HepG2 (cell line): ENCODE results near the gene RRM2. TPM values are rescaled to one million over a fixed set of nuclear protein-coding genes. Genes with fewer than 3 reads are reported as not detected.
A peak's percentile ranks its signal among the peaks of the same experiment; 100 is the strongest.

Experiments
- BCL6 ChIP-seq: IDR thresholded peaks from 2 replicates; pipeline ENCODE4 v1.6.1; 2016; ENCODE audit warnings: missing genetic modification reagents, missing compliant biosample characterization
- E2F1 ChIP-seq: sonication (generic); formaldehyde crosslinking; IDR thresholded peaks from 2 replicates; pipeline ENCODE4 v1.5.0; 2020; ENCODE audit warnings: missing genetic modification reagents
- E2F5 ChIP-seq: sonication (generic); formaldehyde crosslinking; conservative IDR thresholded peaks from 2 replicates; pipeline ENCODE4 v1.4.0; 2020; ENCODE audit warnings: missing genetic modification reagents
- FOXO1 ChIP-seq: sonication (generic); formaldehyde crosslinking; IDR thresholded peaks from 2 replicates; pipeline ENCODE4 v1.4.0; 2020; ENCODE audit warnings: missing genetic modification reagents
- KDM4B ChIP-seq: sonication (generic); formaldehyde crosslinking; IDR thresholded peaks from 2 replicates; pipeline ENCODE4 v1.4.0; 2020; ENCODE audit warnings: missing genetic modification reagents
- MAF1 ChIP-seq: sonication (generic); formaldehyde crosslinking; IDR thresholded peaks from 2 replicates; pipeline ENCODE4 v1.5.0; 2020; ENCODE audit warnings: missing genetic modification reagents, borderline replicate concordance
- MTF1 ChIP-seq: sonication (generic); formaldehyde crosslinking; IDR thresholded peaks from 2 replicates; pipeline ENCODE4 v1.5.0; 2020; ENCODE audit warnings: missing genetic modification reagents
- NR2F2 ChIP-seq: IDR thresholded peaks from 2 replicates; pipeline ENCODE4 v1.6.1; 2012; ENCODE audit warnings: low read depth, inconsistent platforms, borderline replicate concordance
- POGZ ChIP-seq: sonication (generic); formaldehyde crosslinking; IDR thresholded peaks from 2 replicates; pipeline ENCODE4 v1.4.0; 2020; ENCODE audit warnings: mild to moderate bottlenecking, missing genetic modification reagents
- RNF219 ChIP-seq: sonication (generic); formaldehyde crosslinking; IDR thresholded peaks from 2 replicates; pipeline ENCODE4 v1.5.0; 2020; ENCODE audit warnings: mild to moderate bottlenecking, missing genetic modification reagents
- SIN3B ChIP-seq: fragments of 150-350 bp; IDR thresholded peaks from 2 replicates; pipeline ENCODE4 v1.6.1; 2014; ENCODE audit warnings: low read length
- SMYD3 ChIP-seq: sonication (generic); formaldehyde crosslinking; IDR thresholded peaks from 2 replicates; pipeline ENCODE4 v1.8.1; 2023; ENCODE audit warnings: mild to moderate bottlenecking, missing genetic modification reagents
- TAF15 ChIP-seq: fragments of 200-400 bp; formaldehyde crosslinking; IDR thresholded peaks from one replicate; pipeline ENCODE4 v1.6.1; 2018; ENCODE audit warnings: mild to moderate bottlenecking, low read depth, low read length; ENCODE audit not compliant: poor library complexity, severe bottlenecking
- ZFP36 ChIP-seq: fragments of 150-350 bp; IDR thresholded peaks from 2 replicates; pipeline ENCODE4 v1.6.1; 2018; ENCODE audit warnings: borderline replicate concordance, low read length, low read depth; ENCODE audit not compliant: partially characterized antibody
- ZFP62 ChIP-seq: sonication (generic); formaldehyde crosslinking; IDR thresholded peaks from 2 replicates; pipeline ENCODE4 v1.4.0; 2020; ENCODE audit warnings: missing genetic modification reagents
- ZNF10 ChIP-seq: sonication (generic); formaldehyde crosslinking; IDR thresholded peaks from 2 replicates; pipeline ENCODE4 v1.4.0; 2020; ENCODE audit warnings: mild to moderate bottlenecking, low read depth, missing genetic modification reagents, borderline replicate concordance
- ZNF335 ChIP-seq: sonication (generic); formaldehyde crosslinking; IDR thresholded peaks from 2 replicates; pipeline ENCODE4 v1.4.0; 2020; ENCODE audit warnings: missing genetic modification reagents
- ZNF484 ChIP-seq: sonication (generic); formaldehyde crosslinking; IDR thresholded peaks from 2 replicates; pipeline ENCODE4 v1.5.1; 2020; ENCODE audit warnings: mild to moderate bottlenecking, low read depth, missing genetic modification reagents, borderline replicate concordance
- ZNF570 ChIP-seq: sonication (generic); formaldehyde crosslinking; IDR thresholded peaks from 2 replicates; pipeline ENCODE4 v1.4.0; 2020; ENCODE audit warnings: mild to moderate bottlenecking, missing genetic modification reagents, borderline replicate concordance
- ZNF800 ChIP-seq: sonication (generic); formaldehyde crosslinking; IDR thresholded peaks from 2 replicates; pipeline ENCODE4 v1.4.0; 2020; ENCODE audit warnings: missing genetic modification reagents
- polyA plus RNA-seq, 8 experiments: library from polyadenylated mRNA; depleted of rRNA in 3 of 8; stranded (reverse) in 7 of 8; unstranded in 1 of 8; fragments of >200 nt; fragmentation: Illumina TruSeq in 4 of 8; extraction: Trizol in 4 of 8; gene quantifications; 2 replicates each; pipeline versions ENCODE4 v1.2.1 to v1.2.3, GENCODE V29; 2011 to 2016; ENCODE audit warnings: low read depth in 4 of 8, missing spikeins in 1 of 8, mixed read lengths in 1 of 8; ENCODE audit not compliant: insufficient read depth in 1 of 8
- total RNA-seq, 5 experiments: library from RNA; depleted of rRNA; stranded (reverse); fragments of >200 nt; fragmentation: Illumina TruSeq; extraction: Trizol; gene quantifications; 2 replicates each; pipeline ENCODE4 v1.2.3, GENCODE V29; 2016; ENCODE audit warnings: low read depth in 1 of 5
- TF ChIP-seq, protein P1 (sequence below): IDR thresholded peaks from 2 replicates; pipeline ENCODE4 v1.4.0; 2020; ENCODE audit warnings: mild to moderate bottlenecking, missing genetic modification reagents
- TF ChIP-seq, protein P2 (sequence below): IDR thresholded peaks from 2 replicates; pipeline ENCODE4 v1.6.1; 2016; ENCODE audit warnings: low read depth, borderline replicate concordance

RRM2 gene
- total and polyA plus RNA-seq, 2 of the 13 experiments (the other 11 are each of a cell fraction or from before 2014, with no cell fraction given), result 31.3 to 150 TPM

GRCh38 chr2:10119027-10119325, 3.6 kb upstream of the RRM2 start (continued):
- TF ChIP-seq ZFP62 (CRISPR knock-in tag), result no peak
- no peak for TF ChIP-seq TAF15
- no peak for TF ChIP-seq ZNF570
- no peak for TF ChIP-seq SMYD3 (CRISPR knock-in tag)
- TF ChIP-seq ZNF10 (CRISPR knock-in tag), result no peak
- TF ChIP-seq POGZ, result no peak
- TF ChIP-seq, protein P1, sequence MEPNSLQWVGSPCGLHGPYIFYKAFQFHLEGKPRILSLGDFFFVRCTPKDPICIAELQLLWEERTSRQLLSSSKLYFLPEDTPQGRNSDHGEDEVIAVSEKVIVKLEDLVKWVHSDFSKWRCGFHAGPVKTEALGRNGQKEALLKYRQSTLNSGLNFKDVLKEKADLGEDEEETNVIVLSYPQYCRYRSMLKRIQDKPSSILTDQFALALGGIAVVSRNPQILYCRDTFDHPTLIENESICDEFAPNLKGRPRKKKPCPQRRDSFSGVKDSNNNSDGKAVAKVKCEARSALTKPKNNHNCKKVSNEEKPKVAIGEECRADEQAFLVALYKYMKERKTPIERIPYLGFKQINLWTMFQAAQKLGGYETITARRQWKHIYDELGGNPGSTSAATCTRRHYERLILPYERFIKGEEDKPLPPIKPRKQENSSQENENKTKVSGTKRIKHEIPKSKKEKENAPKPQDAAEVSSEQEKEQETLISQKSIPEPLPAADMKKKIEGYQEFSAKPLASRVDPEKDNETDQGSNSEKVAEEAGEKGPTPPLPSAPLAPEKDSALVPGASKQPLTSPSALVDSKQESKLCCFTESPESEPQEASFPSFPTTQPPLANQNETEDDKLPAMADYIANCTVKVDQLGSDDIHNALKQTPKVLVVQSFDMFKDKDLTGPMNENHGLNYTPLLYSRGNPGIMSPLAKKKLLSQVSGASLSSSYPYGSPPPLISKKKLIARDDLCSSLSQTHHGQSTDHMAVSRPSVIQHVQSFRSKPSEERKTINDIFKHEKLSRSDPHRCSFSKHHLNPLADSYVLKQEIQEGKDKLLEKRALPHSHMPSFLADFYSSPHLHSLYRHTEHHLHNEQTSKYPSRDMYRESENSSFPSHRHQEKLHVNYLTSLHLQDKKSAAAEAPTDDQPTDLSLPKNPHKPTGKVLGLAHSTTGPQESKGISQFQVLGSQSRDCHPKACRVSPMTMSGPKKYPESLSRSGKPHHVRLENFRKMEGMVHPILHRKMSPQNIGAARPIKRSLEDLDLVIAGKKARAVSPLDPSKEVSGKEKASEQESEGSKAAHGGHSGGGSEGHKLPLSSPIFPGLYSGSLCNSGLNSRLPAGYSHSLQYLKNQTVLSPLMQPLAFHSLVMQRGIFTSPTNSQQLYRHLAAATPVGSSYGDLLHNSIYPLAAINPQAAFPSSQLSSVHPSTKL, result peak; percentile 61; the same call in 1 of the 2 replicates
- no peak for TF ChIP-seq MTF1 (CRISPR knock-in tag)
- TF ChIP-seq, protein P2, sequence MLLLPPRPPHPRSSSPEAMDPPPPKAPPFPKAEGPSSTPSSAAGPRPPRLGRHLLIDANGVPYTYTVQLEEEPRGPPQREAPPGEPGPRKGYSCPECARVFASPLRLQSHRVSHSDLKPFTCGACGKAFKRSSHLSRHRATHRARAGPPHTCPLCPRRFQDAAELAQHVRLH (CRISPR knock-in tag), result no peak
- no peak for TF ChIP-seq MAF1 (CRISPR knock-in tag)
- no peak for TF ChIP-seq E2F5 (CRISPR knock-in tag)
- TF ChIP-seq SIN3B, result no peak
- no peak for TF ChIP-seq ZNF800
- TF ChIP-seq FOXO1, result peak; percentile 52; the same call in 1 of the 2 replicates
- TF ChIP-seq KDM4B (CRISPR knock-in tag), result no peak
- TF ChIP-seq E2F1 (CRISPR knock-in tag), result no peak
- no peak for TF ChIP-seq ZNF335 (CRISPR knock-in tag)
- TF ChIP-seq RNF219 (CRISPR knock-in tag), result no peak
- TF ChIP-seq NR2F2, result peak; percentile 74
- TF ChIP-seq ZFP36, result no peak
- TF ChIP-seq BCL6, result peak; percentile 63
- TF ChIP-seq ZNF484 (CRISPR knock-in tag), result no peak
